CD4-positive, alpha-beta T cell treated with Interleukin-17A for 4 hours (primary cell): ENCODE measurements around the gene MTMR2.
"Not testable (repeated sequence)": the region's sequence is repeated elsewhere in the genome, so short reads cannot be mapped to it uniquely, and the experiment has no call there.

Experiments
- DNase-seq: peaks from one replicate; pipeline ENCODE4 v3.0.0-alpha.2; 2020; ENCODE audit warnings: mixed read lengths

MTMR2 gene

DNA sequence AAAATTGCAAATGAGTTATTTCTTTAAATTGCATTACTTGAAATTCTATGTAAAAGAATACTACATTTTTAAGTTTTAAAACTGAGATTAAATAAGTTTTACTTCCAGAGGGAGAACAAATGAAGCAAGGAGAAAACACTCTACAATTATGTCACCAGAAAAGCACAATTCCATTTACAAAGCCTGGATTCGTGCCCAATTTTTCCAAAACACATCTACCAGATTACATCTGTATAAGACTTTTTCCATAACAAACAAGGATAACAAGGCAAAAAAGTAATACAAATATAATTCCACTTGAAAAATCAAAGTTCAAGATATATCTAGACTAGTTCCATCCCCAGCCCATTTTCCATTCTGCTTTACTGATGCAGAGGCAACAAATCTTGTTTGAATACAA, 40.5 kb downstream of the MTMR2 start:
- DNase-seq, result no peak

DNA sequence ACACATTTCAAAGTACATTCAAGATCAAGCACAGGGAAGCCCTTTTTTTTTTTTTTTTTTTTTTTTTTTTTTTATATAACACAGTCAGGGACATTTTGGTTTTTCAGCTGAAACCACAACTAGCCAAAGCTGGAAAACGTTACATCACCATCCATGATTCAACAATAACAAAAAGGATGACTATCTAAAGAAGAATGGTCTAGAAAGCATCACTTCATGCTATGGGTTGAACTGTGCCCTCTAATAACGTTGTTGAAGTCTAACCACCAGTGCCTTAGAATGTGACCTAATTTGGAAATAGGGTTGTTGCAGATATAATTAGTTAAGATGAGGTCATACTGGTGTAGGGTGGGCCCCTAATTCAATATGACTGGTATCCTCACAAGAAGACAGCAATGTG, 46.6 kb downstream of the MTMR2 start:
- DNase-seq, result no peak

DNA sequence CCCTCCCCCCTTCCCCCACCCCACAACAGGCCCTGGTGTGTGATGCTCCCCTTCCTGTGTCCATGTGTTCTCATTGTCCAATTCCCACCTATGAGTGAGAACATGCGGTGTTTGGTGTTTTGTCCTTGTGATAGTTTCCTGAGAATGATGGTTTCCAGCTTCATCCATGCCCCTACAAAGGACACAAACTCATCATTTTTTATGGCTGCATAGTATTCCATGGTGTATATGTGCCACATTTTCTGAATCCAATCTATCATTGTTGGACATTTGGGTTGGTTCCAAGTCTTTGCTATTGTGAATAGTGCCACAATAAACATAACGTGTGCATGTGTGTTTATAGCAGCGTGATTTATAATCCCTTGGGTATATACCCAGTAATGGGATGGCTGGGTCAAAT, 53.0 kb downstream of the MTMR2 start:
- DNase-seq, result not testable (repeated sequence)

DNA sequence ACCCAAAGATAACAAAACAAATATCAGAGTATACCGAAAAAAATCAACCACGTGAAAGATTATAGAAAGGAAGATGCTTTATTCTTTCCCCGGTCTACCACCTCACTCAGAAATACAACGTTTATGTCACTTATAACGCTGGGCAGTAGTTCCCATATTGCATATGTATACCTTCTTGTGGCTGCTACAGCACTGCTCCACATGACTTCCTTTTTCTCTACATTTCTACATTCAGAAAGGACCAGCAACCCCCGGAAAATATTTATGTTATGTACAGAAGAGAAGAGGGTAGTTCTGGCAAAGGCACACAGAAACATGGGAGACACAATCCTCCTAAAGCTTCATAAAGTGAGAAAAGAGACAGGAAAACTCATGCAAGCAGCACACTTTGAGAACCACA, 56.8 kb downstream of the MTMR2 start:
- no peak for DNase-seq

DNA sequence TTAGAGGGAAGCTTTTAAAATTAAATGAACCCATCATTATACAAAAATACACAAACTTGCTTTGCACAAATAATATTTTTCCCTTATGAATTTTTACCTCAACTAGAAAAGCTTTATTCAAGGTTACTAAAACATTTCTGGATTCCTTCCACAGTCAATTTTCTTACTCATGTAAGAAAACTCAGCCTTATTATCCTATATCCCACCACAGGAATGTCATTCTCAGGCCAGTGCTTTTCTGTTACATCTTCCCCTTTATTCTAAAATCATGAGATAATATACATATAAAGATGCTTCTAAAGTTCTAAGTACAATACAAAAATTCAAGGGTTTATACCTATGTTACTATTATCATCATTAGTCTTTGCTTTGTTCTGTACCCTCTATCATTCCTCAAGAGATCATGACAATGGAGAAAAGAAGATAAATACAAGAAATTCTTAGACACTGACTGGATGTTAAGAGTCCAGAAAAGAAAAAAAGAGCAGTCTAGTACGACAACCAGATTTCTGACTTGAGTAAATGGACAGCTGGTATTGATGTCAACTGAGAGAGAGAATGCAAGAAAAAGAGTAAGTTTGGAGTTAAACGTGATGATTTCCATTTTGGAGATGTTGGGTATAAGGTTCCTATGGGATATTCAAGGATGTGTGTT, 60.3 kb downstream of the MTMR2 start:
- DNase-seq, result no peak

DNA sequence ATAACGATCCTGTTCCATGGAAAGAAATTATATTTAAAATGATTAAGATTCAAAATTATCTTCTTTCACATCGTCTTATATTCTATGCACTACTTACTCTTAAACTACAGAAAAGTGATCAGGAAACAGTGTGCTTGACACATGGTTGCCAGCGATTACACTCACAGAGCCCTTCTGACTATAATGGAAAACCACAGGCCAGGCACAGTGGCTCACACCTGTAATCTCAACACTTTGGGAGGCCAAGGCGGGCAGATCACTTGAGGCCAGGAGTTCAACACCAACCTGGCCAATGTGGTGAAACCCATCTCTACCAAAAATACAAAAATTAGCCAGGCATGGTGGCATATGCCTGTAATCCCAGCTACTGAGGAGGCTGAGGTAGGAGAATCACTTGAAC, 63.9 kb downstream of the MTMR2 start:
- DNase-seq, result not testable (repeated sequence)

DNA sequence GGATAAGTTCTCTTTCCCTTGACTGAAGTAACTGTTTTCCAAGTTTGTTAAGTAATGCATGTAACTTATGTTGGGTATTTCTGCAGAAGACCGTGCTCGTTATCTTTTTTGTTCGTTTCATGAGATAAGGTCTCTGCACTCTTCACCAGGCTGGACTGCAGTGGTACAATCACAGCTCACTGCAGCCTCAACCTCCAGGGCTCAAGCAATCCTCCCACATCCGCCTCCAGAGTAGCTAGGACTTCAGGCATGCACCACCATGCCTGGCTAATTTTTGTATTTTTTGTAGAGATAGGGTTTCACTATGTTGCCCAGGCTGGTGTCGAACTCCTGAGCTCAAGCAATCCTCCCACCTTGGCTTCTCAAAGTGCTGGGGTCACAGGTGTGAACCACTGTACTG, 69.5 kb downstream of the MTMR2 start:
- DNase-seq, result not testable (repeated sequence)

DNA sequence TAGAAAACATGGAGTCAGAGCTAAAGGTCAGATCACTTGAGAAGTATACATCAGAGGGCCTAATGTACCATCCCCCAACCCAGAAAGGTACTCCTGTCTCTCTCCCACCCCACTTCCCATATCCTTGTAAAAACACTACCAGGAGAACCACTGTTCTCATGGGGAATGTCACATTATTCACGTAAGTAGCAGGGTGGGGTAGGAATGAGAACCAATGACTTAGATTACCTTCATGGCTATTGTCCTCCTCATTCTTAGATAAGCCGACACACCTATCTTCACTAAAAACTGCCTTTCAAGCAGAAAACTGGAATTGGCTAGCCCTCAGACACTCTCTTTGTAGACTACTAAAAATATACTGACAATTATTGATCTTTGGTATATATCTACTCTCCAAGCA, 70.0 kb downstream of the MTMR2 start:
- no peak for DNase-seq

DNA sequence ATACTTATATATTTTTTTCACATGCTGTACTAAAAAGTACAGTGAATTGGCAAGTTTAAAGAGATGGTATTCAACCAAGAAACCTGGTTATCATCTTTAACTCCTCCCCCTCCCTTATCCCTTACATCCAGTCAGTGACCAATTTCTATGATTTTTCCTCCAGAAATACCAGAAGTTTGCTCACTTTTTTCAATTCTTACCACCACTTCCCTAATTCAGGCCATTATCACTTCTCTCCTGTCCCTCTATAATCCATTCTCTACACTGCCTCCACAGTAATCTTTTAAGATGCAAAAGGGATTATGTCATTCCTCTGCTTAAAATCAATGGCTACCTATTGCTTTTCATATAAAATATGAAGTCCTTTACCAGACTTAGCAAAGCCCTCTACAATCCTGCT, 70.8 kb downstream of the MTMR2 start:
- DNase-seq, result no peak

DNA sequence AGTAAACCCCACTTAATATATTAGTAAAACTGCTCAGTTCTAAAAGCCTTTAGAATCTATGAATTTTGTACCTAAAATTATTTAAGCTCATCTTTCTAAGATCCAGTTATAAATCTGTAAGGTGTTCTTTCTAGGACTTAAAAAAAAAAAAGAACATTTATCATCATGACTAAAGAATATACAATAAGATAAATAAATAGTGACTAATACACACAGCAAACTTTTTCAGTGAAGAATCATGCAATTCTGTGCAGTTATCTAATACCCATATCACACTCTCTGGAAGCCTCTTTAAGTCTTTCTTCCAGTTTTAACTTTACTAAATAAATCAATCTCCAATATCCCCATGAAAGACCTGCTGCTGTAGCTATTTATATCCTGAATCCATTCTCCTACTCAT, 73.8 kb downstream of the MTMR2 start:
- no peak for DNase-seq

DNA sequence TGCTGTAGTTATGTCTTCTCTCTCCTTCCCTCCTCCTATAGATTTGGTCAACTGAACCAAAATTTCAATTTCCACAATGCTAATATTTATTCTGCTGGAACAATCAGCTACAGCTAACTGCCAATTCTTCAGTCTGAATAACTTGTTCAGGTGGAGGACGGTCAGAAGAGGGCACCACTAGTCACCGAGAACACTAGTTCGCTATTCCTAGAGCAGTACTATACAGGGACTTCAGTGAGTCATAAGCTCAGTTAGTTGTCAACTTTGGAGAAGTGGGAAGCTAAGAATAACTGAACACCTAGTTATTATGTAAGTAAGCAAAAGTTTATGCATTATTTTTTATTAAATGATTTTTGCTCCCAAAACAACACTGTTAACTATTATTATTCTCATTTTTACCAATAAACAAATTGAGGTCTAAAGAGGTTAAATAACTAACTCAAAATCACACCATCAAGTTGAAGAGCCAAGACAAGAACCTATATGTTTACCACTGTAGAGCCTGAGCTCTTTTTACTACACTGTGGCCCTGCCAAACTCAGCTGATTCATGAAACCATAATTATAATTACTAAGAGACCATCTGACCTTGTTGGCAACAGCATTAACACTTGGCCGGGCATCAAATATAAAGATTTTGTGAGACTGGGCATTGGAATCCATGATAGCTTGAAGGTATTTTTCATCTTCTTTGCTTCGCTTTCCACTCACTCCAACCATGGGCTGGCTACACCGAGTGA, 74.7 kb downstream of the MTMR2 start:
- DNase-seq, result peak; percentile 50

DNA sequence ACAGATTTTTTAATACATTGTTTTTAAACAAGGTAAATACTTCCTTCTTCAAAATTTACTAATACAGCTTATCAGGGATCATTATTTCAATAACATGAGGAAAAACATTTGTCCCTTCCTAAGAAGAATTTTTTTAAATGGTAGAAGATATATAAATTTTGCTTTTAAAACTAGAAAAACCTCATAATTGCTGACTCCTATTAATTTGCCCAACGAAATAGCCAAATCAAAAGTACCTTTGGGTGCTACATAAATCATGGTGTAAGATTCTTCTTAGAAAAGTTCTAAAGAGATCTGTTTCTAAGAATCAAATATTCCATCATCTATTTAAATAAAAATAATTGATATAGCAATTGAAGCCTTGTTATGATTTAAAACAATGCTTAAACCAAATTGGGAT, 78.7 kb downstream of the MTMR2 start:
- no peak for DNase-seq

DNA sequence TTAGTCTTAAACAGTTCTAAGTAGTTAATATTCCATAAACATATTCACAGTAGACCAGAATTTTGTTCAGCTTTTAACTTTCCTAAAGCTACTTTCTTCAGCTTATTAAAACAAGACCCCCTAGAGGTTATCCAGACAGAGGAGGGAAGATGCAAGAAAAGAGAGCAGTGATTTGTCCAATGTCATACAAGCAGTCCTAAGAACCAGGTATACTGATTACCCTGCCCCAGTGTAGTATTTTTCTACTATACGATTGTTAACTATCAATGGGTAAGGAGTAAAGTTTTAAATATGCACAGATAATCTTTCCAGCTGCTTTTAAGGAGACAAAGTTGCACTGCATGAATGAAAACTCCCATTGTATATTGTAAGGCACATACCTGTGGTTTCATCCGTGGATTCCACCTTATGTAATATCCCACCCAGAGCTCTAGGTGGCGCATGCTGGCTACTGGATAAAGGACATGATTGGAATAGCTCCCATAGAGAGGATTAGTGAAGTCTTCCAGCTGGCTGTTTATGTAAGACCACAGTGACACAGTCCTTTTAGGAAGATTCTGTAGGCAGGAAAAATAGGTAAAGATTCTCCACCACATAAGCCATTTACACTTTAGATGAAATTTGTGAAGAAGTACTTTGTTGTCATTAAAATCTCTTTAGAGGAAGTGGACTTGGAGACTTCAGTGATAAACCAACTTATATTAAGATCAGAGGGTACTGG, 88.0 kb downstream of the MTMR2 start:
- peak; percentile 68 for DNase-seq

DNA sequence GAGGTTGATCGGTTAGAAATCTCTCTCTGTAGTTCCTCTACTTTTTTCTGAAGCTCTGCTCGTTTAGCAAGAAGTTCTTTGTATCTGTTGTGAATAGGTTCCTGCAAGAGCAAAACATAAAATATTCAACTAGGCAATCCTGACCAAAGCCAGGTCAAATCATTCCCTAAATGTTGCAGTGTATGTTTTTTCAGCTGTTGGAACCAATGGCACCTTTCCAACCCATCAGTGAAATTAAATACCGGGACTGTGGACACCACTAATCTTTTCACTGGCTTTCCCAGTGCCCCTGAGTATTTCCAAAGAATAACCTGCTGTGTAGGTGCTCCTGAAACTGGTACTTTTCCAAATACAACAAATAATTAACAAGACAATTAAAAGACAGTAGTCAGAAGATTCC, 88.6 kb downstream of the MTMR2 start:
- DNase-seq, result no peak

DNA sequence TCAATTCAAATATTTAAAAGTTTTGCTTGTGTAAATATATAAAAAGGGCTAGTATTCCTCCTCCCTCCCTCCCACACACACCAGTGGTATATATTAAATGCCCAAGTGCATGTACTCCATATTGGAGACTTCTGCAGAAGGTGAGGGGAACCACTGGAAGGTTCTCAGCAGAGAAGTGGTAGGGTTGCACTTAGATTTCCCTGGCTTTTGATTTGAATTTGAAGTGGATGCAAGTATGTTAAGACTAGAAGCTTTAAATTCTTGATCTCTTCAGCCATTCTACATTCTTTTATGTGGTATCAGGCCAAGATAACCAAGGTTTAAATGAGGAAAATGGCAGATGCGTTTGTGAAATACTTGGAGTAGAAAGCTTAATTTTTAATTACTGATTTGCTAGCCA, 90.5 kb downstream of the MTMR2 start:
- no peak for DNase-seq

DNA sequence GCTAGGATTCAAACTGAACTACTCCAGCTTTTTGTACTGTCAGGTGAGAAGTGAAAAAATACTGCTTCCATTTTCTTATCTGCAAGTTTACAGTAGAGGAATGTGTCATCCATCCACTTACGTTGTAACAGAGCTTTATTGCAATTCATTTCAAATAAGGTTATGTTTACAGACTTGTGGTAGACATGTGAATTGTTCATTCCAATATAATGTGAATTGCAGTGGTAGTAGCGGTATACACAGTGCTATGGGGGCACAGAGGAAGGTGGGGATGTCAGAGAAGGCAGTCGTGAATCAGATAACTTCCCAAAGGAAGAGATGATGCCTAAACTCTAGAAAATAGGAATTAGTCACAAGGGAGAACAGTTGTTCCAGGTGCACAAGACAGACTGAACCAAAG, 91.1 kb downstream of the MTMR2 start:
- no peak for DNase-seq

DNA sequence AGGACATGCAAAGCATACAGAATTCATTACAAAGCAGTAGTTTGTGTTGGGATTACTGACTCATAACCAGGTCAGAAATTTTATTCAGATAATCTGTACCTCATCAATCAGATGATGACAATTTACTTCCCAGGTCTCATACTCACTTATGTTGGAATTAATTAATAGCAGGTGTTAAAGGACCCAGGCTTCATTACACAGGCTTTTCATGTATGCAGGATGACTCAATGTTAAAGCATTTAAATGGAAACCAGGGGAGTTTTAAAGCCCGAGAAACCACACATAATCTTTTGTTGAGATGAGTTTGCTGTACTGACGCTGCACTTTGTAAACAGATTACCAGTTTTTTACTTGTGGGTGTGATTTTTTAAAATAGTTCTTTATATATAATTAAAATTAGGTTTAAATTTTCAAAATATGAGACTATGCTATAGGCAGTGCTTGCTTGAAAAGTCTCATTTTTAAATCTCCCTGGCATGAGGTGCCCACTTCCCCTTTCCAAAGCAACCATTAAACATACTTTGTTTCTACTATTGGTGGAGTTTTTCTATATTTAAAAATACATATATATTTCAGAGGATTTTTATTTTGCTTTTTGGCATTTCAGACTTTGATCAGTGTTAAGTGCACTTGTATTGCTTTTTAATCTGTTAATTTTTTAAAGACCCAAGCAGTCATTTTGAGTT, 92.6 kb downstream of the MTMR2 start:
- no peak for DNase-seq

DNA sequence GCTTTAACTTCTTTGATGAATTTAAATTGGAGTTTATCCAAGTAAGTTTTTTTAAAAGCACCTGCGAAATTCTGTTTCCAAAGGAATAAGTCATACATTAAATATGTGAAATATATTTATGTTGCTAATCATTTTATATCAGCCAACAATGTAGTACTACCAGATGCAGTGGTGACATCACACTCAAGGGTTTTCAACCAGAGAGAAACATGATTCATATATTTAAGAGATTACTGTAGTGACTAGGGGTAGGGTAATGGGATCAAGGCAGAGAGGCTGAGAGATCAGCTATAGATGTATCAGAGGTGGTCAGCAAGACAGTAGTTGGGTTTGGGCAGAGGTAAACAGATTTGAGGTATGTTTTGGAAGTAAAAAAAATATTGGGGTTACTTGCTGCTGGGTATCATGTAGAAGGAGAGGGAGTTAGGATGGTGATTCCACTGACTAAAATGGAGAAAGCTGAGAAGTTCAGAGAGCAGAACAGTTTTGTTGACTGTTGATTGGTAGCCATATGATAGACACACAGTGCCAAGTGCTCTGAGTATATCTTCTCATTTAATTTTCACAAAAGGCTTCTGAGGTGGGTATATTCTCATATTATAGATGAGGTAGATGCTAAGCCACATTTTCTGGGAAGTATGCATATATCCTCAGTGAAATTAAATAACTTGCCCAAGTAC, 94.2 kb downstream of the MTMR2 start:
- DNase-seq, result no peak

DNA sequence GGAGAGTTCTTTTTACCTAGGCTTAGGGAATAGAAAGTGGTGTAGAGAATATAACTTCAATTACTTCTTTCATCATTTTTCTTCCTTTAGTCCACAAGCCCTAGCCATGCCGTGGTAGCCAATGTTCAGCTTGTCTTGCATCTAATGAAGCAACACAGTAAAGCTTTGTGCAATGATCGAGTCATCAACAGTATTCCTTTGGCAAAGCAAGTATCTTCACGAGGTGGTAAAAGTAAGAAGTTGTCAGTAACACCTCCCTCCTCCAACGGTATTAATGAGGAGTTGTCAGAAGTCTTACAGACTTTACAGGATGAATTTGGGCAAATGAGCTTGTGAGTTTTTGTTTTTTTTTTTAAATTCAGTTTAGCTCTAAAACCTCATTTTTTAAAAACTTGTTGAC, 96.2 kb downstream of the MTMR2 start:
- DNase-seq, result no peak

DNA sequence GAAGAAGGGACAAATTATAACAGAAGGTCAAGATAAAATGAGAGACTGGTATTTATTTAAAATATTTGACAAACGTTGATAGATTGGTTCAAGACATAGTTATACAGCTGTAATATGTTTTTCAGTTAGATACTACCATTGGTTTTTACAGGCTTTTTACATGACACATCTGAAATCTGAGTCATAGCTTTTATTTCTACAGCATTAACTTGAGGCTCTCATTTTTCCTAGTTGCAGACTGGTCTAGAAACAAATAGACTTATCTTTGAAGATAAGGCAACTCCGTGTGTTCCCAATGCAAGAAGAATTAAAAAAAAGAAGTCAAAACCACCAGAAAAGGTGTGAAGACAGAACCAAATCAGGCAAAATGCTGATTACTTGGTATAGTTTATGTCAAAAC, 102.3 kb downstream of the MTMR2 start:
- DNase-seq, result no peak

DNA sequence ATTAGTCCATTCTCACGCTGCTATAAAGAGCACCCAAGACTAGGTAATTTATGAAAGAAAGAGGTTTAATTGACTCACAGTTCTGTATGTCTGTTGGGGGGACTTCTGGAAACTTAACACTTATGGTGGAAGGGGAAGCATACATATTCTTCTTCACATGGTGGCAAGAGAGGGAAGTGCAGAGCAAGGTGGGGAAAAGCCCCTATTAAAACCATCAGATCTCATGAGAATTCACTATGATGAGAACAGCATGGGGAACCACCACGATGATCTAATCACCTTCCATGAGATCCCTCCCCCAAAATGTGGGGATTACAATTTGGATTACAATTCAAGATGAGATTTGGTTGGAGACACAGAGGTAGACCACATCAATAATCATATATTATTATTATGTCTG, 107.9 kb downstream of the MTMR2 start:
- DNase-seq, result no peak

DNA sequence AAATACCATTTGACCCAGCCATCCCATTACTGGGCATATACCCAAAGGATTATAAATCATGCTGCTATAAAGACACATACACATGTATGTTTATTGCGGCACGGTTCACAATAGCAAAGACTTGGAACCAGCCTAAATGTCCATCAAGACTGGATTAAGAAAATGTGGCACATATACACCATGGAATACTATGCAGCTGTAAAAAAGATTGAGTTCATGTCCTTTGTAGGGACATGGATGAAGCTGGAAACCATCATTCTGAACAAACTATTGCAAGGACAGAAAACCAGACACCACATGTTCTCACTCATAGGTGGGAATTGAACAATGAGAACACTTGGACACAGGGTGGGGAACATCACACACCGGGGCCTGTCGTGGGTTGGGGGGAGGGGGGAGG, 112.9 kb downstream of the MTMR2 start:
- not testable (repeated sequence) for DNase-seq

DNA sequence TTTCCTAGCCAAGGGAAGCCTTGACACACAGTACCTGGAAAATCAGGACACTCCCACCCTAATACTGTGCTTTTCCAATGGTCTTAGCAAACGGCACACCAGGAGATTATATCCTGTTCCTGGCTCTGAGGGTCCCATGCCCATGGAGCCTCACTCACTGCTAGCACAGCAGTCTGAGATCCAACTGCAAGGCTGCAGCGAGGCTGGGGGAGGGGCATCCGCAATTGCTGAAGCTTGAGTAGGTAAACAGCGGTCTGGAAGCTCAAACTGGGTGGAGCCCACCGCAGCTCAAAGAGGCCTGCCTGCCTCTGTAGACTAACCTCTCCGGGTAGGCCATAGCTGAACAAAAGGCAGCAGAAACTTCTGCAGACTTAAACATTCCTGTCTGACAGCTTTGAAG, 117.4 kb downstream of the MTMR2 start:
- DNase-seq, result peak; percentile 17
